Stimulated activated CD8-positive, alpha-beta memory T cell treated with anti-CD3 and anti-CD28 coated beads, Interleukin-12 subunit alpha, Interleukin-12 subunit beta, amount 100 ng/mL, for 24 hours (primary cell): ENCODE results near the gene BMAL2.

Source experiments
- DNase-seq: peaks from one replicate; pipeline ENCODE4 v3.0.0-alpha.2; 2020; ENCODE audit errors: extremely low read depth

Gene BMAL2

GRCh38 chr12:27332714-27333402 lies at the start of gene BMAL2:
Gene BMAL2 (plus strand): TSS chr12:27332836. CDS start chr12:27333073, 237 bp downstream.
- no peak for DNase-seq

- no peak for DNase-seq
These were observed 48.6 kb upstream of the BMAL2 start for GRCh38 chr12:27284021-27284420.

- DNase-seq: no peak
These were observed 47.9 kb upstream of the BMAL2 start for GRCh38 chr12:27284751-27285150.

- DNase-seq: no peak
These were observed 47.2 kb upstream of the BMAL2 start for GRCh38 chr12:27285403-27285802.

GRCh38 chr12:27289414-27289813 lies 43.2 kb upstream of the BMAL2 start:
- no peak for DNase-seq

- DNase-seq: no peak
These were observed 42.0 kb upstream of the BMAL2 start for GRCh38 chr12:27290501-27291168.

GRCh38 chr12:27291862-27292261 lies 40.8 kb upstream of the BMAL2 start:
- DNase-seq: no peak

GRCh38 chr12:27292718-27293117 lies 39.9 kb upstream of the BMAL2 start:
- no peak for DNase-seq

- no peak for DNase-seq
These were observed 39.2 kb upstream of the BMAL2 start for GRCh38 chr12:27293463-27293862.

GRCh38 chr12:27296674-27297073 lies 36.0 kb upstream of the BMAL2 start:
- no peak for DNase-seq

- DNase-seq: no peak
These were observed 35.1 kb upstream of the BMAL2 start for GRCh38 chr12:27297566-27297965.

GRCh38 chr12:27299102-27299501 lies 33.5 kb upstream of the BMAL2 start:
- no peak for DNase-seq

- DNase-seq: no peak
These were observed 32.4 kb upstream of the BMAL2 start for GRCh38 chr12:27300226-27300625.

GRCh38 chr12:27303139-27304111 lies 29.2 kb upstream of the BMAL2 start:
- no peak for DNase-seq

- DNase-seq: no peak
These were observed 27.8 kb upstream of the BMAL2 start for GRCh38 chr12:27304856-27305255.

GRCh38 chr12:27305673-27306456 lies 26.8 kb upstream of the BMAL2 start:
- no peak for DNase-seq

- DNase-seq: no peak
These were observed 23.2 kb upstream of the BMAL2 start for GRCh38 chr12:27309293-27309994.

- DNase-seq: no peak
These were observed 22.7 kb upstream of the BMAL2 start for GRCh38 chr12:27309995-27310315.

GRCh38 chr12:27316947-27317346 lies 15.7 kb upstream of the BMAL2 start:
- DNase-seq: no peak

- no peak for DNase-seq
These were observed 13.2 kb upstream of the BMAL2 start for GRCh38 chr12:27319409-27319808.

- DNase-seq: no peak
These were observed 12.8 kb upstream of the BMAL2 start for GRCh38 chr12:27319848-27320247.
